ENCODE results near the gene HS6ST3.
"Not testable (repeated sequence)": the region's sequence is repeated elsewhere in the genome, so short reads cannot be mapped to it uniquely, and the experiment has no call there.

Gene HS6ST3

DNA sequence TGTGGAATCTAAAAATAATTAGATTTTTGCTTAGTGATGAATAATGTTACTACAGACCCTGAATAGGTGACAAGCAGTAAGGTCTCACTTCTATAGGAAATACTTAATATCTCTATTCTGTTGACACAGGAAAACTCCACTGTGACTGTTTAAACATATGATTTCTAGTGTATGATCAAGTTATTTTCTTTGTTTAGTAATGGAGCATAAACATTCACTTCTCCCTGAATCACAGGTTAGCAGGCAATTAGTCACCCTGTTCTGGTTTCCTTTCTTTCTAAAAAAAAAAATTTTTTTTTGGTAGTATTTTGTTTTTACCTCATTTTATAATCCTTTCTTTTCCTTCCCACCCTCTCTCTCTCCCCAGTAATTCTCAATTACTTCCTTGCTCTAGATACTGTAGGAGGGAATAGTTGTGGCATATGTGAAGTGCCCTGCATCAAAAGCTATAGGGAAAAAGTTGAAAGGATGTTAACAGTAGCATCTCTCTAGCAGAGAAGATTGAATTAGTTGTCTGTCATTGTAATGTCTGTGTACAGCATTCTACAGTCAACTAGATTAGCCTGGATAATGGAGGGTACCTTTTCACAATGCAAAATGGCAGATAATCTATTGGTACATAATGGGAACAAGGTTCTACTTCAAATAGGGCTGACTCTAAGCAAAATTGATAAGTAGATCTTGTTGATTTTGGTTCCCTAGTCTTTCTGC, 3.5 kb downstream of the HS6ST3 start:
- no peak for DNase-seq

DNA sequence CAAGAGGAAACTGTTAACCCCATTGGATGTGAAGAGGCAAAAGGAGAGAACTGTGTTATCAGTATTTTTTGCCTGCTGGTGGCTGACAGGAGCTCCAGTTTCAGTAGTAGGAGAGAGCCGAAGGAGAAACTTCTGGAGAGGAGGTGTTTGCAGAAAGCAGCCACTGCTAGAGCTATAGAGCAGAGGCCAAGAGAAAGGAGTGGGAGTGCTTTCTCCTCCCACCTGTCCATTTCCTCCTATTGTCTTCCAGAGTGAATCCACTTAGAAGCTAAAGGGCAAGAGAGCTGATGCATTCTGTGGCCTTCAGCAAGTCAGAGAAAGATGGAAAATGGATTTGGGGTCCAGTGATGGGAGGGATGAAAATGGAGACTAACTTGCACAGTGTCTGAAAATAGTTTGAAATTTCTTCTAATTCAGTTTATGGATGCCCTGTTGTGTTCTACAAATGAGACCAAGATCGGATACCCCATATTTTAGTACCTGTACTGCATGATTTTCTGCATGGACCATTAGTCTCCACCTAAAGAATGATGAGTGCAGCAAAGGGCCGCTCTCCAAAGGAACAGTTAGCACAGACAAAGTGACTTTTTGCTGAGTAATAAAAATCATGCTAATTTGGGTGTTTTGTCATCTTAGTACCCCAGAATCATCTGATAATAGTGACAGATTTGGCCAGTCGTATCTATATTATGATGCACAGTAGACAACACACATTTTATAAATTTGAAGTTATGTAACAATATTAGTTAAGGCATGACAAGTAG, 10.7 kb downstream of the HS6ST3 start:
- no peak for DNase-seq

DNA sequence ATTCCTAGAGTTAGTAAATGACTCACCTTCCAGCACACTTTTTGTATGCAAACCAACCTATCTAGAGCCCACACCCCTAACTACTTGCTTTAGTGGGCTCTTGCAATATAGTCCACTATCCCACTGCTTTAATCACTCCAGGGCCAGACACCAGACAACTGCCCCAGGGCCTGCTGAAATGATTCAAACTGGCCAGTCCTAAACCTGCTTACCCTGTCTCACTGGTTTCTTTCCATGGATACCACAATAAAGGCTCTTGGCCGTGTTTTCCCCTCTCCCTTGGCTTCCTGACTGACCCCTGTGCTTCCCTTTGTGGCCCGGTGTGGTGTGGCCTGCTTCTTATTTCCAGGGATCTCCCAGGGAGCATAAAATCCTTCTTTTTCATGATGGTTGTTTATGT, 14.6 kb downstream of the HS6ST3 start:
- no peak for DNase-seq

DNA sequence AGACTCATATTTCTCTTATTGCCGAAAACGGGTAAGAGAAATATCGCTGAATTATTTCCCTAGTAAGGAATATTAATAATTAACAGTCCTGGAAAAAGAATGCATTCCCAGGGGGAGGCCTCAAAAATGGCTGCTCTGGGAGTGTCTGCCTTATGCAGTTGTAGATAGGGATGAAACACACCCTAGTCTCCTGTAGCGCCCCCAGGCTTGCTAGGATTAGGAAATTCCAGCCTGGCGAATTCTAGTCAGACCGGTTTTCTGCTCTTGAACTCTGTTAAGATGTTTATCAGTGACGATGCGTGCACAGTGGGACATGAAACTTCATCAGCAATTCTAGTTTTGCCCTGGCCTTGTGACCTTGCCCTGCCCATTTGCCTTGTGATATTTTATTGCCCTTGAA, 18.2 kb downstream of the HS6ST3 start:
- DNase-seq: not testable (repeated sequence)

DNA sequence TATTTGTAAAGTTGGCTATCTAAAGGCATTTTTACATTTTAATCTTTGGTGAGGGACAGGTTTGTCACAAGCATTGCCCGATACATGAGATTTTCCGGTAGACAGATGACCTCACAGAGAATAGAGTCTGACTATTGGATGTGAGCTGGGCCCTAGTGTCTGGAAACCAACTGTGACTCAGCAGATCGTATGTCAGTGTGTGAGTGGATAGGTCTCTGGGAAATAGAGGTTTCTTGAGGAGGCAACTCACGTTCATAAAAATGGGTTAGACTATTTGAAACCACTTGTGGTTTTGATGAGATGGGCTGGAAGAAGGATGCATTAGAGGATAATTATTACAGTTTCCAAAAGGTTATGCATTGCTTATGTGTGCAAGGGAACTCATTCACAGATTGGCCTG, 19.2 kb downstream of the HS6ST3 start:
- no peak for DNase-seq

DNA sequence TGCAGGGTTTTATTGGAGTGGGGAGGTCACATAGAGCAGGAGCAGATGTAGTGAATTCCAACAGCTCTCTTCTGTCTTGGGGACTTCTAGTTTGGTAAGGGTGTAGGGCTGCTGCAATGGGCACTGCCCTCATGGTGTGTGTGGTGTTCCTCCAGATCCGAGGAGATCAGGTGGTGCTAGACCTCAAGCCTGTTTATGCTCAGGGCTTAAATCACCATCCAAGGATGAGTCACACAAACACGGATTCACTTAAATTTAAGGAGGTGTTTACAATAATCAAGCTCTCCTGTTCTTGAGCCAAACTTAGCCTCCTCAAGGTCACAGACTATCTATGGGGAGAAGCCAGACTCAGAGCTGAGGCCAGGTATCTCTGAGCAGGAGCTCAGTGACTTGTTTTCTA, 23.0 kb downstream of the HS6ST3 start:
- DNase-seq: no peak

DNA sequence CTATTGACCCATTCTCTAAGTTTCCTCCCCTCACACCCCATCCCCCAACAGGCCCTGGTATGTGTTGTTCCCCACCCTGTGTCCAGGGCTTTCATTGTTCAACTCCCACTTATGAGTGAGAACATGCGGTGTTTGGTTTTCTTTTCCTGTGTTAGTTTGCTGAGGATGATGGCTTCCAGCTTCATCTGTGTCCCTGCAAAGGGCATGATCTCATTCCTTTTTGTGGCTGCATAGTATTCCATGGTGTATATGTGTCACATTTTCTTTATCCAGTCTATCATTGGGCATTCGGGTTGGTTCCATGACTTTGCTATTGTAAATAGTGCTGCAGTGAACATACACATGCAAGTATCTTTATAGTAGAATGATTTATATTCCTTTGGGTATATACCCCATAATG, 25.5 kb downstream of the HS6ST3 start:
- DNase-seq: not testable (repeated sequence)

DNA sequence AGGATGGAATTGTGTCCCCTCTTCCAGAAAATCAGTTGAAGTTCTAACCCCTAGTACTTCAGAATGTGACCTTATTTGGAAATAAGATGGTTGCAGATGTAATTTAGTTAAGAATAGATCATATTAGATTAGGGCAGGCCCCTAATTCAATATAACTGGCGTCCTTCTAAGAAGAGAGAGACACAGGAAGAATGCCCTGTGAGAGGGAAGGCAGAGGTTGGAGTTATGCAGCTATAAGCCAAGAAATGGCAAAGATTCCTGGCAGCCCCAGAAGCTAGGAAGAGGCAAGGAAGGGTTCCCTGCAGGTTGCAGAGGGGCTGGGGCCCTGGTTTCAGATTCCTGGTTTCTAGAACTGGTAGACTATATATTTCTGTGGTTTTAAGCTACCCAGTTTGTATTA, 30.0 kb downstream of the HS6ST3 start:
- no peak for DNase-seq

DNA sequence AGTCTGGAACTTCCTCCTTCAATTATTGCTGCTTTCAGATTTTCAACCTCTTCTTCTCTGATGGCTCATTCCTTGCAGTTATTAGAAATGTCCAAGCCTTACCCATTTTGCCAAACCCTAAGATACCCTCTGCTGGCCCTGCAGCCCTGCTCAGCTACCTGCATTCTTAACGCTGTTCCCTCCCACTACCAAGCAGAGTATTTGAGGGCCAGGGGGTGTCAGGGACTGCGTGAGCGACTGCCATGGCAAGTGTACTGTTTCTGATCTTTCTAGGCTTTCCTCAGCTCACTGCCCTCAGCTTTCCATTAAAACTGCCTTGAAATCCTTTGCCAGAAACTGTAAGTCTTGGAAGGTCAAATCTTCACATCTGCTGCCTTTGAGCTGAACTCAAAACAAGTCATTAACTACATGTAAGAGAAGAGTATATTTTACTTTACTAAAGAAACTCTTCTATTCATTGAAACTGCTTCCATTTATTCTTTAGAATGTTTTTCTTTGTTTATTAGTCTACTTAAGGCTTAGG, 41.0 kb downstream of the HS6ST3 start:
- DNase-seq: no peak

DNA sequence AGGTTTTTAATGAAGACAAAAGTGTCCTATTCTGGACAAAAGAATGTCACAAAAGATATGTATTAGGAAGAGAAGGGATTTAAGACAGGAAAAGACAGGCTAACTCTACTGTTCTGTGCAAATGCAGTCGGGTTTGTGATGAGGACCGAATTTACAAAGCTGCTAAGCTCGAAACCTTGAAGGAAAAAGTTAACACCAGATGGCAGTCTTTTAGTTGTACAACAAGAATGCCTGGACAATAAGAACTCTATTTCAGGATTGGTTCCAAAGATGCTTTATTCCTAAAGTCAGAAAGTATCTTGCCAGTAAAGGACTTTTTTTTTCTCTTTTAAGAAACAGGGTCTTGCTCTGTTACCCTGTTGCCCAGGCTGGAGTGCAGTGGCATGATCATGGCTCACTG, 51.1 kb downstream of the HS6ST3 start:
- DNase-seq: no peak

DNA sequence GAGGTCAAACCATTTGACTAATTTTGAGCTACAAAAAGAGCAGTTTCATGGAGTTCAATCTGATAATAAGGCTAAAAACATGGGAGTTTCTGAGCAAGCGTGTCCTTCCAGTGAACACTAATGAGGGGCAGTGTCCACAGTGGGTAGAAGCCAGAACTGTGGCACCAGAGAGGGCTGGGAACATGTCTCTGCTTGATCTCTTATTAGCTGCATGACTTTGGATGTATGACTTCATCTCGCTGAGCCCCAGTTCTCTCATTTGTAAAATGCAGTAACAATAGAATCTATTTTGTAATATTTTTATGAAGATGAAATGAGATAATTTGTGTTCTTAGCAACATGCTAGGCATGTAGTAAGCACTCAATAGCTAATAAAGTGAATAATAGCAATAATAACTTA, 69.8 kb downstream of the HS6ST3 start:
- no peak for DNase-seq

DNA sequence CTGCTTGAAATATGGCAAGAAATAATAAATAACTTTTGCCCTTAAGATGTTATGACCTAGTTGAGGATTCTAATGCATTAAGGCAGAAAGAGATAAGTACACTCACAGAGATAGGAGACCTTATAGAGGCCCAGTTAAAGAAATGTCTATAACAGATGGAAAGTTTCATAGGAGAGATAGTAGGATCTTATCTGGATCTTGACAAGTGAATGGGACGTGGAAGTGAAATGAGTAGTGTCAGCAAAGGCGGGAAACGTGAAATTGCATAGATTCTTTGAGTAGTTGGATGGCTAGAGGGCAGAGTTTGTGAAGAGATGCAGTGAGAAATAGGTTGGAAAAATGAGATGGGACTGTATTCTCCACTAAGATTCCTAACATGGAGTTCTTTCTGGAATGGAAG, 71.2 kb downstream of the HS6ST3 start:
- no peak for DNase-seq

DNA sequence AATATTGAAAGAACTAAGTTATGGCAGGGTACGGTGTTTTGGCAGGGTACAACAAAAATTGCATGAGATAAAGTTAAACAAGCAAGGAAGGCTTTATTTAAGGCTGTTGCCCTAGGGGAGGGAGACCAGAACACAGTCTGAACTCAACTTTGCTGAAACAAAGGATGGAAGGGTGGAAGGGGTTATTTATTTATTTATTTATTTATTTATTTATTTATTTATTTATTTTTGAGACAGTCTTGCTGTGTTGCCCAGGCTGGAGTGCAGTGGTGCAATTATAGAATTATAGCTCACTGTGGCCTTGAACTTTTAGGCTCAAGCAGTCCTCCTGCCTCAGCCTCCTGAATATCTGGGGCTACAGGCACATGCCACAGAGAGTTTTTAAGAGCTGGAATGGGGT, 75.9 kb downstream of the HS6ST3 start:
- no peak for DNase-seq

DNA sequence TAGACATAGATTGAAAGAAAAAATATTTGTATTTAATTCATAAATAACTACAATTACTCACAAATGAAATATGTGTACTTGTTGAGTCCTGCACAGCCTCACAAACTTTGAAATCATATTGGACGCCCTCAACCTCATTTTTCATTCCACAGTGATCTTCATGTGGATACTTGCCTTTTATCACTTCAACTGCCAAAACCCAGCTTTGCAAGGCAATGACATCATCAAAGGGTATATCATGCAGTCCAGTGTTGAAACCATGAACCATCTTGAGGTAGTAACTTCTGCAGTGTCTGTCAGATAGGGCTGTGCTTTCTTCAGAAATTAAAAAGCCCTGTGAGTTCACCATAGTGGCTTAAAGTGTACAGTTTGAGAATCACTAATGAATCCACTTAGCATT, 82.2 kb downstream of the HS6ST3 start:
- DNase-seq: no peak

DNA sequence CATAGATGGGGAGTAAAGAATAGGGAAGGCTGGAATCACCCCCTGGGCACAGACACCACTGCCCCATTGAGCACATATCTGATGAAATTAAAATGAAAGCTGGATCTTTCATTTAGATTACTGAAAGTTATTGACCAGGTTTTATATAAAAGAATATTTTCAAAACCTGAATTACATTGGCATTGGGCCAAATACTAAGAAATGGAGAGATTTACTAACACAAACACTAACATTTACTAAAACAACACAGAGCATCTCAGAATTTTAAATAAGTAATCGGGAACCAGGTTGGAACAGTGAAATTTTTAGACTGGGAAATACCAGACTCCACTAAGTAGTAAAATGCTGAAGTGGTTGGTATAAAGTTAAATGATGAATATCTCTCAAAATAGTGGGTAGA, 88.9 kb downstream of the HS6ST3 start:
- DNase-seq: no peak

DNA sequence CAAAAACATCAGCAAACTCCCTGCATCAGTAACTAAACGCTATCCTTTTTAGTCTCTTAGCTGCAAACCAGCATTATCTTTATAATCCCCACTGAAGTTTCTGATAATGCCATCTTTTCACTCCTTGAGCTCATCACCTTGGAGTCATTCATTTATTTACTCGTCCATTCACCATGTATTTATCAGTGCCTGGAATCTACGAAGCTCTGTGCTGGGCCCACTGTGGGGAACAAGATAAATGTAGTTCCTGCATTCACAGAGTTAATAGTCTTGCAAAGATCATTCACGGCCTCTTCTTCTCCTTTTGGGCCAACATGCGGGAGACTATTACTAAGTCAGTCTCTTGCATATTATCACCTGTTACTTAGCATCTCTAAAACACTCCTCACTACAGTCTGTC, 89.4 kb downstream of the HS6ST3 start:
- DNase-seq: no peak

DNA sequence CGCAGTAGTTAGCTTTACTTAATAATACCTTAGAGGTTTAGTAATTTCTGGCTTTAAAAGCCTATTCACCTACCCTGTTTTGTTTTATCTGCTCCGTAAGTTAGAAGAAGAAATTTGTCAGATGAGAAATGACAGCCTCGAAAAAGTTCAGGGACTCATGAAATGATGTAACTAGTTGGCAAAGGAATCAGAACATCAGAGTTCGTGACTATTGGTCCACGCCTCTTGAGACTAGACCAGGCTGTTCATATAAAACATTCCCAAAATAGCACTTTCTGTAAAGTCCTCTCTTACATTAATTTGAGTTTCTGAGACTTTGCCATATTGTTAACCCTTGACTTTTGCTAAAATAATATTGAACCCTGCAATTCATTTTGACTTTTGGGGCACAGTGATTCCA, 92.0 kb downstream of the HS6ST3 start:
- no peak for DNase-seq

DNA sequence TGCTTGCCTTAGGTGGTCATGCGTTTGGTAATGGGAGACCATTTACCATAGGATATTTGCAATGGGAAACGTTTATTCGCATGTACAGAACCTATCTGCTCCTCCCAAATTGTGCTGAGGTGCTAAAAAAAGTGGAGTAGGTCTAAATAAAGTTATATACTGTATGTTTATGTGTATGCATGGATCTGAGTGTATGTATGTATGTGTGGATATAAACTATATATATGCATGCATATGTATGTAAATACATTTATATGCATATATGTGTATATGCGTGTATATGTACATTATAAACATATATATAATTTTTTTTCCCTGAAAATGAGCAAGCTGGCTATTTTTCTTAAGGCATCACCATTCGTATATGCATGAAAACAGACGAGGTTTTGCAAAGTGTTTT, 95.9 kb downstream of the HS6ST3 start:
- no peak for DNase-seq

DNA sequence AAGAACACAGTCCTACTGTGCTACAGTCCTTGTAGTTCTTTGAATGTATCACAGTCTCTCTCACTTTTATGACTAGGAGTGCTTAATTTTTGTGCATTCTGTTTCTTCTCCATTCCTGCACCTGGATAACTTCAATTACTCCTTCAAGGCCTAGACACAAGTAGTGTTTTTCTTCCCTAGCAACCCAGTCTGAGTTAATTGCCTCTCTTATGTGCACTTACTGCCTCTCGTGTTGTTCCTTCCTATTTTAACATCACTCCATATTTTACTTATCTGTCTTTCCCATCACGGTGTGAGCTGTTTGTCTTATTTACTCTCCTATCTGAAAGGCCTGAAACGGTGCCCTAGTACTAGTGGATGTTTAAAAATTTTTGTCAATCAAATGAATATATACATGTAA, 101.5 kb downstream of the HS6ST3 start:
- no peak for DNase-seq

DNA sequence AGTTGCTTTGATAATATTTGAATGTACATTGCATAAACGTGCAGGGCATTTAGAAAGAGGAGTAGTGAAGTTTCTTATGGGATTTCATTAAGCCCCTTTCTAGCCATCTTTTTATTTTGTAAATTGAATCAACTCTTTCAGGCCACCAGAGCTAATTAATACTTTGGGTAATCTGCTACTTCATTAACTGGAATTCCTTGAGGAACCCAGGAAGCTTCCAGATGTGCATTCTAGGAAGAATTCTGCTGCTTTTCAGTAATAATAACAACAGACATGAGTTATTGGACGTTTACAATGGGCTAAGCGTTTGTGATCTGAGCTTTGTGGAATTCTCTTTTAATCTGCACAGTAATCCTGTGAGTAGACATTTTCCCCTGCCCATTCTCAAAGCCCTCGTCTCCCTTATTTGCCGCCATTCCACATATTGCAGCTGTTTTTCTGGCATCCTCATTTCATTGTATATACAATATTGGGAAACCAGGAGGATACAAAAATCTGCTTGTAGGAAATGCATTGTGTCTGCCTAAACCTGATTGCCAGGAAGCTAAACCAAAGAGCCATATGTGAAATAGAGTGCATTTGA, 103.9 kb downstream of the HS6ST3 start:
- no peak for DNase-seq

DNA sequence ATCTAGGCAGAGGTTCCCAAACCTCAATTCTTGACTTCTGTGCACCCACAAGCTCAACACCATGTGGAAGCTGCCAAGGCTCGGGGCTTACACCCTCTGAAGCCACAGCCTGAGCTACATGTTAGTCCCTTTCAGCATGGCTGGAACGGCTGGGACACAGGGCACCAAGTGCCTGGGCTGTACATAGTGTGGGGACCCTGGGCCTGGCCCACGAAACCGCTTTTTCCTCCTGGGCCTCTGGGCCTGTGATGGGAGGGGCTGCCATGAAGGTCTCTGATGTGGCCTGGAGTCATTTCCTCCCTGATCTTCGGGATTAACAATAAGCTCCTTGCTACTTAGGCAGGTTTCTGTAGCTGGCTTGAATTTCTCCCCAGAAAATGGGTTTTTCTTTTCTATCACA, 108.1 kb downstream of the HS6ST3 start:
- DNase-seq: no peak

DNA sequence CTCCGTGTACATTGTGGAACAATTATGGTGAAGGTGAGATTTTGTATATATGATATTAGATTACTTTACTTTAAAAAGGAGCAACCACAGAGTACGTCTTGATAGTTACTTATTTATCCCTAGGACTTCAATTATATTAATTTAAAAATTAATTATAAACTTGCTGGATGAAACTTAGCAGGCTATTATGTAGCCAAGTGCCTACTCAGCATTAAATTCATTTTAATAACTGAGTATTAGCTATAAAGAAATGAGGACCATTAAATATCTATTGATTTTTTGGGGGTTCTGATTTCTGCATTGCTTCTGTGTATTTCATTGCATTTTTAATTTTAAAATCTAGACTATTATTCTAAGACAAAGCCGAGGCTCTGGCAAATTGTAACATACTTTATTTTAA, 109.4 kb downstream of the HS6ST3 start:
- DNase-seq: no peak

DNA sequence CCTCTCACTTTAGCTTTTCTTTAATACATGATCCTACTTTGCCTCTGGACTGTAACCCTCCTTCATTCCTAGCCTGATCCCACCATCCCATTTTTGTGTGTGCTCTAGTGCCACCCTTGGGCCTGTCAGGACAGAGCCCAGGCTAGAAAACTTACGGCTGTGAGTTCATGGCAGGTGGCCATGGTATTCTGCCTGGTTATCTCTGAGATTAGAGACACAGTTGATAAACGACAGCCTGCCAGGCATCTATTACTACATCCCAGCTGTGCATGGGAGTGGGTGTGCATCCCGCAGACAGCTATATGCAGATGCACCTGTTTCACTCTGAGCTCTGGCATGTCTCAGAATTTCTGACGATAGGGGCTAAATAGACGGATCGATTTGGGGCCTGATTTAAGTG, 110.9 kb downstream of the HS6ST3 start:
- no peak for DNase-seq

DNA sequence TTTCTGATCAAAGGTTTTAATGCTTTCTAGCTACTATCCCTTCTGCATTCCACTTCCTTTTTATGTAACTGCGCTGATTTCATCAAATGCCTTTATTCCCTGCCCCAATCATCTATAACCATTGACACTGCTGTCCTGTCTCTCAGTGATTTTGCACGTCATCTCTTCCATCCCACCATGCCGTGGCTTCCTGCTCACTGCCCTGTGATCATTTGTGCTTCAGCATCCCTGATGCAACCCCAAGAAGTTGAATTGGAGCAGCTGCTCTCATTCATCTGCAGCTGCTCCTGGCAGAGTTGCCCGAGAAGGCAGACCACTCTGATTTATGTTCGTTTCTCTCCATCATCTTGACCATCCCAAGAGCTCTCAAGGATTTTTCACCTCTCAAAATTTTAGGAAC, 112.4 kb downstream of the HS6ST3 start:
- no peak for DNase-seq

All from activated T-cell treated with anti-CD3 and anti-CD28 coated beads, Interleukin-2, amount 50 U/mL, for 1 hour (primary cell).